Measurements from ENCODE around the gene HAGHL.
"Not testable (repeated sequence)": the region's sequence is repeated elsewhere in the genome, so short reads cannot be mapped to it uniquely, and the experiment has no call there.

DNA sequence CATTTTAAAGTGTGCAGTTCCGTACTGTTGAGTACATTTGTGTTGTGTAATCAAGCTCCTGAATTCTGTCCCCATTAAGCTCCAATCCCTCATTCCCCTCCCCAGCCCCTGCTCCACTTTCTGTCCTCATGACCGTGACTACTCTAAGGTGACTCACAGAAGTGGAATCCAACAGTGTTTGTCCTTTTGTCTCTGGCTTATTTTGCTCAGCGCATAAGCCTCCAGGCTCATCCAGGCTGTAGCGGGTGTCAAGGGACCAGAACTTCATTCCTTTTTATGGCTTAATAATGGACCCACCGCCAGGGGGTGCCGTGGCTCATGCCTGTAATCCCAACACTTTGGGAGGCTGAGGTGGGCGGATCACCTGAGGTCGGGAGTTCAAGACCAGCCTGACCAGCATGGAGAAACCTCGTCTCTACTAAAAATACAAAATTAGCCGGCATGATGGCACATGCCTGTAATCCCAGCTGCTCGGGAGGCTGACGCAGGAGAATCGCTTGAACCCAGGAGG lies 14.1 kb upstream of the HAGHL start:
- not testable (repeated sequence) for TF ChIP-seq POLR2A, POLR2AphosphoS5, SPI1, TAF1 (IDR thresholded peaks at IDR 0.05; ENCODE audit: low read depth, low read length)

Data from GM12891 (cell line).